NCI-H1694 (cell line): ENCODE data around the gene HACD2.

Source experiments
- DNase-seq: peaks from one replicate; lab custom pipeline; 2025; lab: John Stamatoyannopoulos, UW

HACD2 gene

DNA sequence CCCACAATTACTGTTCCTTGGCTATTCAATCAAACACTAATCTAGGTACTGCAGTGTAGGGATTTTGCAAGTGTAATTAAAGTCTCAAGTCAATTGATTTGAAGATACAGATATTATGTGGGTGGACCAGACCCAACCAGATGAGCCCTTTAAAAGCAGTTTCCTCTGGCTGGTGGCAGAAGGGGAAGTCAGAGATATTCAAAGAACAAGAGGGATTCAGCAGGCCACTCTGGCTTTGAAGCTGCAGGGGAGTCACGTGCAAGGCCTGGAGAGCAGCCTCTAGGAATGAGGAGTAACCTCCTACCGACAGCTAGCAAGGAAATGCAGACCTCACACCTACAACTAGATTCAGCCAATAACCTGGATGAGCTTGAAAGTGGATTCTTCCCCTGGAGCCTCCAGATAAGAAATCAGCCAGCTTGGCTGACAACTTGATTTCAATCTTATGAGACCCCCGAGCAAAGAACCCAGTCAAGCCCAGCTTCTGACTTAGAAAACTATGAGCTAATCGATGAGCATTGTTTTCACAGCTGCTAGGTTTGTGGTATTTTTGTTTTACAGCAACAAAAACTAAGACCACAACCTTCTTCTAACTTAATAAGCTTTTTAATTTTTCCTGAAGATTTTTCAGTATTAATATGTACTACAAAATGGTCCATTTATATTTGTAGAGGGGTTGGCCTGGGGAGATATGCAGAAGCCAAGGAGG is 13.4 kb downstream of the HACD2 start:
- no peak for DNase-seq

GRCh38 chr3:123568875-123569274 is 16.0 kb downstream of the HACD2 start:
- no peak for DNase-seq

DNA sequence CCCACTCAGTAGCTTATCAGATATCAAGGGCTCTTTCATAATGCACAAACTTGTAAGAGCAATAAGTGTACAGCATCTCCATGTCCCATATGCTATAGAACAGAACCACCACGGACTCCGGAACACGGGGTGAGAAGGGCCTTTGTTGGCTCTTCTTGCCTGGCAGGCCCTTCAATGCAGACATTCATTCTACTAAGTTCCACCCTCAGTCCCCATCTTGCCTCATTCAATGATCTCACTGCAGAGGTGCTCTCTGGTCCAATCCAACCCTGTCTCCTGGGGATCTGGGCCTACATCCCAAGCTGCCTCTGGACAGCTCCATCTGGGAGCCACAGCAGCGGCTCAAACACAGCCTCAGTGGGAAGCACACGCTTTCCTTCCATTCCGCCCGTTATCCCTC is 16.8 kb downstream of the HACD2 start:
- no peak for DNase-seq

DNA sequence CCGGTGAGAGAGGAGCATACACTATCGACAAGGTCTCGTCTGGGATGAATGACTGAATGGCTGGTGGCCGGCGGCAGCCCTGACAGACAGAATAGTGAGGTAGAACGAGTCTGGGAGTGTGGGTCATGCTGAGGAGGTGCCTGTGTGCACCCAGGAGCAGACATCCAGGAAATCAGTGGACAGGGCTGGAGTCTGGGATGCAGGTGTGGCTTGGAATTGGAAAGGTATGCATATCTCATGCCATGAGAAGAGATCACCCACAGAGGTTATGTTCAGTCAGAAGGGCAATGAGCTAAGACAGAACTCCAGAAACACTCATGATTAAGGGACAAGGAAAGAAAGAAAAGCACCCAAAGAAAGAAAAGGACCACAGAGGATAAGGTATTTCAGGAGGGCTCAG is 20.8 kb downstream of the HACD2 start:
- DNase-seq = no peak

DNA sequence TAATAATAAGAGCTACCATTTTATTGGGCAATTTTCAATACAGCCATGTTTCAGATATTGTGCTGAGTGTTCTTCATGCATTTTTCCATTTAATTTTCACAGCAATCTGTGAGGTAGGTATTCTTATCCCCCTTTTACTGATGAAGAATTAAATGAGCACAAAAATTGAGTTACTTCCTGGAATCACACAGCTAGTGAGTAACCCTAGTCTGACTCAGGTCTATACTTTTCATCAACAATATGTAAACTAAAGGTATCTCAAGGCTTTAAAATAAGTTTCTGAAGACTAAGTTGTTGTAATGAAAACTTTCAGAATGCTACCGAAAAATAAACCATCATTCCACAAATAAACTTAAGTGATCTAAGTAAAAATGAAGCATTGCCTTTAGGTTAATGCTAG is 22.3 kb downstream of the HACD2 start:
- DNase-seq = no peak

GRCh38 chr3:123561188-123561587 is 23.7 kb downstream of the HACD2 start:
- DNase-seq = no peak

DNA sequence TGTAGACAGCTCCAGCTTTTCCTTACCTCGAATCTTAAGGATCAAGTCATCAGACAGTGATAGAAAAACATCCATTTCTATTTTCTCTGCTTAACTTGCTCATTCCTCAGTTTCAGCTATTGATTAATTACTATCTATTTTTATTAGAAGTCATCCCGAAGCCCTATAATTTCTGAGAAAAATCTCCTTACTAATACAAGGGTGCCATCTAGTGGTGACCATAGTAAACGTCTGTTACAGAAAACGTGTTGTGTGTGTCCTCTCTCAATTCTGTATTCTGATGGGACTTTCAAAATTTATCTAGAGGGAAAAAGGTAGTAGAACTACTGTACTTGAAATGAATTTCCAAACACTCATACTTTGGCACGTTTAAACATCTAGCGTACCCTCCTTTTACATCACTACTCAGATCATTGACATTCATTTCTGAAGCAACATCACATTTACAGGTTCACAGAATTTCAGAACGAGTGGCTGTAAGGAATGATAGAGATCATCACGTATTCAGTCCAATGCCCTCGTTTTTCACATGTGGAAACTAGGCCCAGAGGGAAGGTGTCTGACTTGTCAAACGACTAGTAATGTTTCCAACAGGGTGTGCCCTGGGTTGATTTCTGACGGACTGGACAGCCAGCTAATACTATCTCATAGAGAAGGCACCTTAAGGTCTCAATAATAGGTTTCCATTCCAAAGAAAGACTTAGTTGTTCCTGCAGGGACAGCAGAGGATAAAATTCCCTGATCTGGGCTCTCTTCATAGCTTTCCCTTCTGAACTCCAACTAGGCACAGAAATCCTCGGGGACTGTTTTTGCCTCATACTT is 25.6 kb downstream of the HACD2 start:
- DNase-seq = peak; percentile 60

- no peak for DNase-seq
These were observed 31.3 kb downstream of the HACD2 start for GRCh38 chr3:123553536-123553935.

DNA sequence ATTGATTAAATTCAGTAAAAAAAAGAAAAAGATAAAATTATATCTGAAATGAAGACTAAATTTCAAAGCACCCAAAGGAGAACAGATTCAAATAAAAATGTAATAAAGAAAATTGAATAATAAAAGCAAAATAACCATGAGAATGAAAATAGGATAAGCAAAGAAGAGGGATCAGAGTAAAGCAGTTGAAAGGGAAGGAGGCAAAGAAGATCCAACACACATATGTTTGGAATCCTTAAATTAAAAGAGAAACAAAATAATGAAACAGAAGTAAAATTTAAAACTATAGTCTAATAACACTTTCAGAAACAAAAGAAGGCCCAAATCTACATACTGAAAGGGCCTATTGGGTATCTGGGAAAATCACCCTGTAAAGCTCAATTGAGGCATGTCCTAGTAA is 32.1 kb downstream of the HACD2 start:
- DNase-seq = no peak

DNA sequence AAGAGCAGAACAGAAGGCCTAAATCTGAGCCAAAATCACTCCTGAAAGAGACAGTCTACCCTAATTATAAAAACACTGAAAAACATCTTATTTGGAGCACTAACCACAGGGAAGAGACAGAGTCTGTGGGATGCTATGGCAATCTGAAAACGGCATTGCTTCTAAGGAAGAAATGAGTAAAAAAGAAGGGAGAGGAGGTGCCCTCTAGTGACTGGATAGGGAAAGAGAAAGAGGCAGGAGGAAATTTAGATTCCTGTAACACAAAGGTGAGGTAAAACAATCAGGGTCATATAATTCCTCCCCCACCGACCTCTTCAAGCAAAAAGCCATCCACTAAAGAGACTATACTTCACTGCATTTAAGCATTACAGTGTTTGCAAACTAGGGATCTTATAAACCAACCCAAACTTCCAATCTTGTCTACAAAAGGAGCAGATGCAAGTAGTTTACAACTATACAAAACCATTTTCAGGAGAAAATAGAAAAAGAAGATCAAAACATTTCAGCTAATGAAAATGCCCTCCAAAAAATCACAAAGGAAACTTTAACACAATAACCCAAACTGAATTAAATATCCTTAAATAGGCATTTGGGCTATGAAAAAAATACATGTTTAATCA is 32.6 kb downstream of the HACD2 start:
- peak; percentile 24 for DNase-seq

DNA sequence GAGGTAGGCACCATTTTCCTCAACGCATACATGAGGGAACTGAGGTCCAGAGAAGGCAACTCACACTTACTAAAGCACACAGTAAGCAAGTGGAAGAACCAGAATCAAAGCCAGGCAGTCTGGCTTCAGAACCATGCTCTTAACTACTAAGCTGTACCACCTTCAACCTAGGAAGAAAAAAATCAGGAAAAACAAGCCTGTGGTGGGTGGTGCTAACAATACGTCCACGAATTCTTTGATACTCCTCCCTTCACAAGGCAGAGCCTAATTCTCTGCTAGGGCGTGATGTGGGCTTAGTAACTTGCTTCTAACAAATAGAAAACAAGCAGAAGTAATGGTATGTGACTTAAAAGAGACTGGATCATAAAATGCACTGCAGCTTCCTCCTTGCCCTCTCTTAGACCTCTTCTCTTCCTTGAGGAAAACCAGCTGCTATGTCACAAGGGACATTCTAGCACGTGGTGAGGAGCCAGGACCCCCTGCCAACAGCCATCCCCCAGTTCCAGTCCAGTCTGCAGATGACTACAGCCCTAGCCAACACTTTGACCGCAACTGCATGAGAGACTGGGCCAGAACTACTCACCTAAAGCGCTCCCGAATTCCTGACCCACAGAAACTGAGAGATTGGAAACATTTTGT is 36.9 kb downstream of the HACD2 start:
- DNase-seq = no peak

DNA sequence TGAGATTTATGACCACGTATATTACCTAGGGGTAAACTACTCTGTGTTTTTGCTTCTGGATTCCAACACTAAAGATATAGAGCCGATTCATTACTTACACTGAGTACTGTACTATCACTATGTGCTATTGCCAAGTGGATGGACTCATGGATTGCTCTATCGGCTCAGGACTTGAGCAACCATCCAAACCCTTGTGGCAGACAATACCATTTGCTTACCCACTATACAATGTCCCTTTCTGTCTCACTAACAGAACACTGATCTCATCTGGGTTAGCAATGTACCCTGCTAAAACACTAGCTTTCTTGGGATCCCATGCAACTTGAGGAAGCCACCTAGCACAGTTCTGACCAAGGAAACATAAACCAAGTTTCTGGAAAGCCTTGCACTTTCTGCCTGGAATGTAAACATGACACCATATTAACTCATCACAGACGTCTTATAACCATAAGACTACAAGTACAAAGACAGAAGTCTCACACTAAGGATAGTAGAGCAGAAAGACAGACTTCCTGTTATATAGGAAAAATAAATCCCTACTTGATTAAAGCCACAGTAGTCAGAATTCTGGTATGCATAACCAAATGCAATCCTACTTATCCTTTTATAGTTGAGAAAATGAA is 38.6 kb downstream of the HACD2 start:
- DNase-seq = no peak

DNA sequence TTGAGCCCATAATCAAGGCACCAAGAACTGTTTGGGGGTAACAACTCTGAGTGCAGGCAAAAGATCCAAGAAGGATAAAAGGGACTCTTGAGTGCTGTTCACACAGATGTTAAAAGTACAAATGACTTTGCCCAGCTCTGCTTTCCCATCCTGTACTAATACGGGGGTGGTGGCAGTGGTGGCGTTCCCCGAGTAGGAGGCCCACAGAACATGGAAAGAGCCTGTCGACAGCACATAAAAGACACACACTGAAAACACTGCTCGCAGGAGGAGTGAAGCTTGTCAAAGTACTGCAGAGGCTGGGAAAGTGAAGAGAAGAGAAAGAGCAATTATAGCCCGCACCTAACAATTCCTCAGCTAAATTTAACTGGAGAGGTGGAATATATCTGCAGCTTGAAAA is 40.9 kb downstream of the HACD2 start:
- DNase-seq = no peak

GRCh38 chr3:123540285-123540684 is 44.6 kb downstream of the HACD2 start:
- DNase-seq = no peak

DNA sequence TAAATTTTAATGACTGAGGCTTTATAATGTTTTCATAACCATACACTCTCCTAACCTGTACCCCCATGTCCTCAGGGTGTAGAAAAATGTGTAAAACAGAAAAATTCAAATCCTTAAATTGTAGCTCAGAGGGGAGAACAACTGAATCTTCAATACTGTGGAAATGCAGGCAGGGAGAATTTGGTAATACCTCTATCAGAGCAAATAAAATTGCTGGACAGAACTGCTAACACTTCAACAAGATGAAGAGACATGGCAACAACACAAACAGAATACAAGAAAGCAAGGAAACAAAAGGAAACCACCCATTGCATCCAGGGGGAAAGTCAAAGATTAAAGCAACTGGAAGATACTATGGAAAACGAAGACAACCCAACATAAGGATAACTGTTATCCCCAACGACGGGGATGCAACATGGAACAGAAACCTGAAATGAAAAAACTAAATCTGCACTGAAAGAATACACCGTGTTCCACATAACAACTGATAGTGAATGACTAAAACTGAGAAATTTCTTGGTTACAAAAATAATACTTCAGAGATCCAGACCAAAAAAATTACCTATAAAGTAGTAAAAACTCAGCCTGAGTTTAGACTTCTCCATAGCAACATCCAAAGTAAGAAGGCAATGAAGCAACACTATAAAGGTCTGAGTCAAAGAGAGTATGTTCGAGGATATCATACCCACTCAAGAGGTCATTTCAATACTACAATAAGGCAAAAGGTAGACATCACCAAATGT is 48.5 kb downstream of the HACD2 start:
- no peak for DNase-seq

GRCh38 chr3:123535580-123535979 is 49.3 kb downstream of the HACD2 start:
- DNase-seq = no peak

DNA sequence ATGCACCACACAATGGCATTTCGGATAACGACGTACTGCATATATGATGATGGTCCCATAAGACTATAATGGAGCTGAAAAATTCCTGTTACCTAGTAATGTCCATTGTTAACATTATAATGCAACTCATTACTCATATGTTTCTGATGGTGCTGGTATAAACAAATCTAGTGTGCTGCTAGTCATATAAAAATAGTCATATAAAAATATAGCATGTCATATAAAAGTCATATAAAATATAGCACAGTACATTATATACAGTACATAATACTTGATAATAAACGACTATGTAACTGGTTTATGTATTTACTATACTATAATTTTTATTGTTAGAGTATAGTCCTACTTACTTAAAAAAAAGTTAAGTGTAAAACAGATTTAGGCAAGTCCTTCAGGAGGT is 50.6 kb downstream of the HACD2 start:
- no peak for DNase-seq

GRCh38 chr3:123533554-123534159 is 51.2 kb downstream of the HACD2 start:
- DNase-seq = no peak

- no peak for DNase-seq
These were observed 56.7 kb downstream of the HACD2 start for GRCh38 chr3:123528130-123528529.

- no peak for DNase-seq
These were observed 57.8 kb downstream of the HACD2 start for GRCh38 chr3:123527046-123527445.

DNA sequence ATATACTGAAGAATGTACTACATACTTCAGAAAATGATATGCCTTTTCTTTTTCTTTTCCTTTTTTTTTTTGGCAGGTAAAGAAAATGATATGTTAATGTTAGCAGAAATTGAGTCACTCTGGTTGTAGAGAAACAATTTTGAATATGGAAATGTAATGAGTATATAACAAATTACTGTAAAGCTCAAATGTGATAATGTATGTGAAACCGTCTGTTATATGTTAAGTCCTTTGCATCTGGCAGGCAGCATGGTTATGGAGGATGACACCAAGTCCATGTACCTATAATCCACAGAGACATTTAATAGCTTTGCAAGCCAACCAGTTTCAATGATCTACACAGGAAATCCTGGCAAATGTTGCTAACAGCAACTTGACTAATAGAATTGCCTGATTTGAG is 58.4 kb downstream of the HACD2 start:
- no peak for DNase-seq
